NB4 (cell line): ENCODE measurements around the gene AHRR.
"Not testable (repeated sequence)": the region's sequence is repeated elsewhere in the genome, so short reads cannot be mapped to it uniquely, and the experiment has no call there.

Source experiments
- CTCF ChIP-seq: IDR thresholded peaks from one replicate; pipeline ENCODE4 v1.5.1; 2012; ENCODE audit warnings: low read depth, low read length
- POLR2A ChIP-seq: IDR thresholded peaks from 2 replicates; pipeline ENCODE4 v1.6.1; 2011; ENCODE audit warnings: mild to moderate bottlenecking; ENCODE audit not compliant: insufficient read length; ENCODE audit errors: extremely low read depth

GRCh38 chr5:486597-486996, 165.1 kb downstream of the AHRR start:
- not testable (repeated sequence) for TF ChIP-seq POLR2A, CTCF
